GM18520 (cell line): ENCODE results near the gene CERK.
"Not testable (repeated sequence)": the region's sequence is repeated elsewhere in the genome, so short reads cannot be mapped to it uniquely, and the experiment has no call there.

ENCODE experiments used
- ATAC-seq: cut with Tn5 transposase; IDR thresholded peaks from one replicate; pipeline ENCODE4 v1.9.1; 2021; ENCODE audit not compliant: unreplicated experiment

The CERK gene

GRCh38 chr22:46650078-46650810 lies 87.8 kb downstream of the CERK start:
- ATAC-seq: no peak

- no peak for ATAC-seq
Measured at GRCh38 chr22:46649141-46650077, 88.6 kb downstream of the CERK start.

GRCh38 chr22:46648225-46648820 lies 89.7 kb downstream of the CERK start:
- ATAC-seq: not testable (repeated sequence)

- no peak for ATAC-seq
Measured at GRCh38 chr22:46646531-46647215, 91.4 kb downstream of the CERK start.

GRCh38 chr22:46642840-46643480 lies 95.1 kb downstream of the CERK start:
- ATAC-seq: not testable (repeated sequence)

GRCh38 chr22:46641811-46642266 lies 96.2 kb downstream of the CERK start:
- ATAC-seq: no peak

GRCh38 chr22:46640293-46641055 lies 97.6 kb downstream of the CERK start:
- no peak for ATAC-seq

GRCh38 chr22:46639843-46640242 lies 98.2 kb downstream of the CERK start:
- no peak for ATAC-seq

GRCh38 chr22:46638601-46639431 lies 99.2 kb downstream of the CERK start:
- ATAC-seq: no peak

GRCh38 chr22:46637711-46638600 lies 100.1 kb downstream of the CERK start:
- no peak for ATAC-seq

- ATAC-seq: no peak
Measured at GRCh38 chr22:46636221-46637002, 101.6 kb downstream of the CERK start.

GRCh38 chr22:46635756-46636155 lies 102.3 kb downstream of the CERK start:
- ATAC-seq: no peak

GRCh38 chr22:46634973-46635685 lies 102.9 kb downstream of the CERK start:
- not testable (repeated sequence) for ATAC-seq
